Epithelial cell of esophagus (primary cell): Measurements from ENCODE around the gene CCDC201.

Experiments
- DNase-seq: peaks from one replicate; pipeline ENCODE4 v3.0.0; 2010; ENCODE audit warnings: low read depth
- H3K4me3 ChIP-seq: 2 replicates; pipeline ENCODE4 v1.5.1; 2011; ENCODE audit warnings: mild to moderate bottlenecking, low read length, control low read depth
- CTCF ChIP-seq: IDR thresholded peaks from 2 replicates; pipeline ENCODE4 v1.5.1; 2011; ENCODE audit warnings: low read depth, mild to moderate bottlenecking, low read length, control low read depth, inconsistent platforms; ENCODE audit not compliant: insufficient read depth; ENCODE audit errors: missing control alignments

CCDC201 gene

GRCh38 chr7:45874408-45875131 lies 1.7 kb upstream of the CCDC201 start:
- no peak for TF ChIP-seq CTCF
- H3K4me3 ChIP-seq = no peak overlapping the region
- peak; percentile 70 for DNase-seq

GRCh38 chr7:45873355-45873754 lies 473 bp upstream of the CCDC201 start:
- no peak overlapping the region for H3K4me3 ChIP-seq
- no peak for DNase-seq
- no peak for TF ChIP-seq CTCF

- peak; percentile 35 for DNase-seq
- no peak overlapping the region for H3K4me3 ChIP-seq
- TF ChIP-seq CTCF = peak; percentile 64
These were observed 507 bp downstream of the CCDC201 start for GRCh38 chr7:45872116-45873034.

GRCh38 chr7:45869426-45869825 lies 3.5 kb downstream of the CCDC201 start:
- TF ChIP-seq CTCF = no peak
- DNase-seq = peak; percentile 22
- no peak overlapping the region for H3K4me3 ChIP-seq

GRCh38 chr7:45867471-45867870 lies 5.4 kb downstream of the CCDC201 start:
- TF ChIP-seq CTCF = no peak

GRCh38 chr7:45865594-45866410 lies 7.1 kb downstream of the CCDC201 start:
- no peak for TF ChIP-seq CTCF

More at GRCh38 chr7:45867471-45867870, 5.4 kb downstream of the CCDC201 start:
- H3K4me3 ChIP-seq = no peak overlapping the region
- no peak for DNase-seq

More at GRCh38 chr7:45865594-45866410, 7.1 kb downstream of the CCDC201 start:
- no peak for DNase-seq
- H3K4me3 ChIP-seq = no peak overlapping the region
